Upper lobe of left lung (tissue), 6 donors: ENCODE measurements around the gene RPL28. TPM values are rescaled to one million over a fixed set of nuclear protein-coding genes. Genes with fewer than 3 reads are reported as not detected.
"Not testable (repeated sequence)": the region's sequence is repeated elsewhere in the genome, so short reads cannot be mapped to it uniquely, and the experiment has no call there.

ENCODE experiments used
- ATAC-seq, 2 donors: fragments of 200-7000 bp; cut with Tn5 transposase; one replicate each; pipeline ENCODE4 v1.9.1; 2022; ENCODE audit warnings: mild to moderate bottlenecking in 2 of 2, moderate library complexity in 2 of 2; ENCODE audit not compliant: low FRiP score in 2 of 2
- DNase-seq, 2 donors: peaks; one replicate each; pipeline ENCODE4 v3.0.0-alpha.2; 2019 to 2020
- H3K27ac ChIP-seq, 4 donors: fragments of 200-600 bp; sonication (generic); one replicate each; pipeline ENCODE4 v1.5.1; 2016 to 2019
- H3K27me3 ChIP-seq, 4 donors: fragments of 200-600 bp; sonication (generic); one replicate each; pipeline ENCODE4 v1.5.1; 2017 to 2019
- H3K36me3 ChIP-seq, 4 donors: fragments of 200-600 bp; sonication (generic); one replicate each; pipeline ENCODE4 v1.5.1; 2016 to 2019
- H3K4me1 ChIP-seq, 4 donors: fragments of 200-600 bp; sonication (generic); one replicate each; pipeline ENCODE4 v1.5.1; 2018 to 2019
- H3K4me3 ChIP-seq, 4 donors: fragments of 200-600 bp; sonication (generic); one replicate each; pipeline ENCODE4 v1.5.1; 2017 to 2019; ENCODE audit warnings: mild to moderate bottlenecking in 2 of 4, moderate library complexity in 1 of 4
- H3K9me3 ChIP-seq, 4 donors: fragments of 200-600 bp; sonication (generic); one replicate each; pipeline ENCODE4 v1.5.1; 2018 to 2019
- CTCF ChIP-seq, 6 experiments: fragments of 450-650 bp in 4 of 6; fragments of 200-600 bp in 2 of 6; sonication (generic) in 2 of 6; IDR thresholded peaks; one replicate each; pipeline ENCODE4 v1.5.1; 2016 to 2019; ENCODE audit warnings: antibody characterized with exemption in 6 of 6
- EP300 ChIP-seq, 4 donors: sonication (generic); formaldehyde crosslinking; IDR thresholded peaks; one replicate each; pipeline ENCODE4 v1.5.1; 2017; ENCODE audit warnings: antibody characterized with exemption in 4 of 4, control low read depth in 2 of 4
- POLR2A ChIP-seq, 4 donors: fragments of 450-650 bp; IDR thresholded peaks; one replicate each; pipeline ENCODE4 v1.5.1; 2016 to 2017; ENCODE audit warnings: antibody characterized with exemption in 4 of 4, mild to moderate bottlenecking in 2 of 4
- POLR2AphosphoS5 ChIP-seq, 2 donors: sonication (generic); formaldehyde crosslinking; IDR thresholded peaks; one replicate each; pipeline ENCODE4 v1.5.1; 2017; ENCODE audit warnings: antibody characterized with exemption in 2 of 2
- WGBS, 2 donors: methylation state at CpG; one replicate each; pipeline ENCODE4 v1.1.5; 2017 to 2018; 5-methylcytosine and 5-hydroxymethylcytosine counted together
- total RNA-seq, 6 donors: library from RNA; depleted of rRNA in 4 of 6; stranded (reverse); fragments of >200 nt in 4 of 6; gene quantifications; one replicate each; pipeline versions ENCODE4 v1.1.0 to v1.2.1, GENCODE V29; 2016 to 2021
- donor health status: DM: no; HTN: no; CAD: no; lungs with moderate emphysema.
- donor health status: DM: no; HTN: yes; CAD: no; lungs with severe emphysema.

The RPL28 gene
- total RNA-seq, 6 donors from 2014 or later = 308 to 1,892 (median 534) TPM

- H3K4me3 ChIP-seq = peak overlapping the region; percentile 81 to 94 (median 92)
- H3K27me3 ChIP-seq = no peaks in the 10 kb centered on the region
- H3K27ac ChIP-seq = peak overlapping the region; percentile 97 to 100 (median 98)
- WGBS, 2 donors = 1 to 2% methylated on average over 30 to 44 of the region's 72 CpGs
- H3K4me1 ChIP-seq = peaks cover 18 to 26% (median 19%) of the 10 kb centered on the region in 4 donors
- H3K9me3 ChIP-seq = no peaks in the 10 kb centered on the region
- DNase-seq = peak; percentile 98 to 99
- ATAC-seq = peak; percentile 97 to 98
- TF ChIP-seq POLR2A (IDR thresholded peaks at IDR 0.05) (peak in 1 of 4 donors; percentile 30), EP300 (IDR thresholded peaks at IDR 0.05) (no peak), CTCF (IDR thresholded peaks at IDR 0.05) (peak in 1 of 6 experiments; percentile 2), POLR2AphosphoS5 (IDR thresholded peaks at IDR 0.05) (peak; percentile 7 to 40)
- peaks cover 0 to 27% (median 15%) of the 10 kb centered on the region in 4 donors for H3K36me3 ChIP-seq
Measured at GRCh38 chr19:55407800-55408532, 22.2 kb downstream of the RPL28 start.

GRCh38 chr19:55408533-55408872 lies 22.8 kb downstream of the RPL28 start:
- Histone ChIP-seq H3K4me1 (peaks cover 18 to 26% (median 19%) of the 10 kb centered on the region in 4 donors), H3K4me3 (peak overlapping the region; percentile 57 to 92 (median 86)), H3K27me3 (no peaks in the 10 kb centered on the region), H3K9me3 (no peaks in the 10 kb centered on the region), H3K27ac (peak overlapping the region; percentile 97 to 100 (median 98)), H3K36me3 (peaks cover 0 to 21% (median 9%) of the 10 kb centered on the region in 4 donors)
- ATAC-seq (no peak), DNase-seq (no peak)
- TF ChIP-seq POLR2A (IDR thresholded peaks at IDR 0.05) (no peak), CTCF (IDR thresholded peaks at IDR 0.05) (no peak), EP300 (IDR thresholded peaks at IDR 0.05) (no peak), POLR2AphosphoS5 (IDR thresholded peaks at IDR 0.05) (no peak)
- 73 to 74% methylated on average over 9 of the region's 9 CpGs for WGBS, 2 donors

GRCh38 chr19:55409179-55409578 lies 23.4 kb downstream of the RPL28 start:
- H3K9me3 ChIP-seq, H3K27ac ChIP-seq, ATAC-seq, H3K4me3 ChIP-seq, H3K27me3 ChIP-seq, DNase-seq: not testable (repeated sequence)
- Histone ChIP-seq H3K4me1 (peaks cover 18 to 26% (median 19%) of the 10 kb centered on the region in 4 donors), H3K36me3 (peaks cover 0 to 15% (median 4%) of the 10 kb centered on the region in 4 donors)
- 89 to 99% methylated on average over 8 of the region's 8 CpGs for WGBS, 2 donors

- WGBS, 2 donors = 85 to 96% methylated on average over 2 of the region's 2 CpGs
Measured at GRCh38 chr19:55410168-55410567, 24.4 kb downstream of the RPL28 start.

GRCh38 chr19:55418185-55418584 lies 32.5 kb downstream of the RPL28 start:
- Histone ChIP-seq H3K27me3 (no peaks in the 10 kb centered on the region), H3K27ac (no peak overlapping the region), H3K36me3 (no peaks in the 10 kb centered on the region), H3K4me3 (no peak overlapping the region), H3K9me3 (no peaks in the 10 kb centered on the region), H3K4me1 (no peaks in the 10 kb centered on the region)
- WGBS, 2 donors = 19 to 22% methylated on average over 6 to 7 of the region's 7 CpGs
- TF ChIP-seq CTCF (IDR thresholded peaks at IDR 0.05) (peak; percentile 35 to 66 (median 54)), POLR2A (IDR thresholded peaks at IDR 0.05) (no peak), POLR2AphosphoS5 (IDR thresholded peaks at IDR 0.05) (no peak), EP300 (IDR thresholded peaks at IDR 0.05) (no peak)
- peak; percentile 71 to 89 for ATAC-seq
- peak in 1 of 2 donors; percentile 39 for DNase-seq

More at GRCh38 chr19:55410168-55410567, 24.4 kb downstream of the RPL28 start:
- Histone ChIP-seq H3K9me3 (no peaks in the 10 kb centered on the region), H3K36me3 (peaks cover 0 to 7% (median 2%) of the 10 kb centered on the region in 4 donors), H3K4me3 (no peak overlapping the region), H3K4me1 (peaks cover 18 to 26% (median 19%) of the 10 kb centered on the region in 4 donors), H3K27me3 (no peaks in the 10 kb centered on the region), H3K27ac (no peak overlapping the region)
- no peak for DNase-seq
- TF ChIP-seq CTCF (IDR thresholded peaks at IDR 0.05) (no peak), POLR2A (IDR thresholded peaks at IDR 0.05) (no peak), POLR2AphosphoS5 (IDR thresholded peaks at IDR 0.05) (no peak), EP300 (IDR thresholded peaks at IDR 0.05) (no peak)
- no peak for ATAC-seq
